ENCODE measurements around the gene LSM12. TPM values are rescaled to one million over a fixed set of nuclear protein-coding genes. Genes with fewer than 3 reads are reported as not detected.

Gene LSM12
- total RNA-seq, 8 experiments from 2014 or later: 31.4 to 74.8 (median 47.5) TPM

GRCh38 chr17:43988301-43988700, 78.2 kb downstream of the LSM12 start:
- ATAC-seq (replicated peaks in 6 of 8): no peak
- Histone ChIP-seq H3K27ac (no peak overlapping the region), H3K4me3 (no peak overlapping the region), H3K4me1 (replicated peaks in 1 of 2) (peaks cover 0 to 6% of the 10 kb centered on the region in 2 donors)
- in situ Hi-C loops (cut with MboI; ENCODE audit: low pct_unique_long_range_greater_than_20kb in 2 of 9, low sequenced_read_pairs in 9 of 9, unreplicated experiment in 9 of 9): no loop called here
- WGBS, 10 experiments: 0 to 100% (median 82%) methylated on average over 1 to 9 of the region's 9 CpGs

GRCh38 chr17:43987131-43988021, 79.1 kb downstream of the LSM12 start:
- ATAC-seq (replicated peaks in 6 of 8): no peak
- WGBS, 10 experiments: 33 to 100% (median 53%) methylated on average over 1 to 6 of the region's 12 CpGs; no CpG with 5 or more reads in 2 of the 10 experiments
- in situ Hi-C loops (cut with MboI; ENCODE audit: low pct_unique_long_range_greater_than_20kb in 2 of 9, low sequenced_read_pairs in 9 of 9, unreplicated experiment in 9 of 9): no loop called here
- H3K4me1 ChIP-seq (replicated peaks in 1 of 2): peaks cover 0 to 6% of the 10 kb centered on the region in 2 donors
- H3K27ac ChIP-seq: no peak overlapping the region
- H3K4me3 ChIP-seq: no peak overlapping the region

- no peak overlapping the region for H3K27ac ChIP-seq
- ATAC-seq (replicated peaks in 6 of 8): no peak
- H3K4me3 ChIP-seq: no peak overlapping the region
- in situ Hi-C loops (cut with MboI; ENCODE audit: low pct_unique_long_range_greater_than_20kb in 2 of 9, low sequenced_read_pairs in 9 of 9, unreplicated experiment in 9 of 9): no loop called here
- 84 to 100% (median 100%) methylated on average over 1 to 6 of the region's 7 CpGs; no CpG with 5 or more reads in 3 of the 10 experiments for whole genome bisulfite sequencing, 10 experiments
- H3K4me1 ChIP-seq (replicated peaks in 1 of 2): peaks cover 0 to 6% of the 10 kb centered on the region in 2 donors
Observed at GRCh38 chr17:43986225-43986981, 80.1 kb downstream of the LSM12 start.

- Histone ChIP-seq H3K4me1 (replicated peaks in 1 of 2) (peaks cover 0 to 6% of the 10 kb centered on the region in 2 donors), H3K4me3 (peak overlapping the region in 2 of 5 donors; percentile 34 to 42), H3K27ac (no peak overlapping the region)
- in situ Hi-C loops (cut with MboI; ENCODE audit: low pct_unique_long_range_greater_than_20kb in 2 of 9, low sequenced_read_pairs in 9 of 9, unreplicated experiment in 9 of 9): no loop called here
- ATAC-seq (replicated peaks in 6 of 8): no peak
- WGBS, 10 experiments: 51 to 100% (median 82%) methylated on average over 1 to 5 of the region's 8 CpGs; no CpG with 5 or more reads in 1 of the 10 experiments
Observed at GRCh38 chr17:43984521-43984920, 82.0 kb downstream of the LSM12 start.

Other genes with a start within 250 kb of the LSM12 start
- 10 to 100 TPM in 5 of 8 experiments, 1 to 10 TPM in 3; 1.5 to 26.7 (median 19.3) TPM for gene MPP3, start 233.5 kb downstream of the LSM12 start, total RNA-seq
- gene CD300LG, start 219.5 kb downstream of the LSM12 start, total RNA-seq: 1 to 10 TPM in 1 of 8 experiments, under 1 TPM in 5, not detected in 2; 0.11 to 1.3 (median 0.39) TPM
- gene MPP2, start 159.1 kb downstream of the LSM12 start, total RNA-seq: 10 to 100 TPM in 5 of 8 experiments, 1 to 10 TPM in 2, under 1 TPM in 1; 0.25 to 26.9 (median 18.2) TPM
- gene PPY, start 124.2 kb downstream of the LSM12 start, total RNA-seq: 1 to 10 TPM in 2 of 8 experiments, under 1 TPM in 1, not detected in 5; 0.54 to 3.5 (median 1.7) TPM
- gene PYY, start 112.7 kb downstream of the LSM12 start, total RNA-seq: 1 to 10 TPM in 1 of 8 experiments, under 1 TPM in 2, not detected in 5; 0.27 to 2.8 (median 0.47) TPM
- 1 to 10 TPM in 6 of 8 experiments, under 1 TPM in 2; 0.31 to 3.4 (median 1.4) TPM for gene NAGS, start 62.0 kb downstream of the LSM12 start, total RNA-seq
- gene TMEM101, start 51.7 kb downstream of the LSM12 start, total RNA-seq: 10 to 100 TPM; 24.5 to 49.3 (median 34.4) TPM
- 100 to 1,000 TPM in 1 of 8 experiments, 10 to 100 TPM in 7; 43.6 to 194 (median 63.4) TPM for gene G6PC3, start 4.1 kb upstream of the LSM12 start, total RNA-seq
- gene HDAC5, start 57.0 kb upstream of the LSM12 start, total RNA-seq: 10 to 100 TPM; 15.9 to 60.5 (median 41.7) TPM
- gene HROB, start 75.3 kb upstream of the LSM12 start, total RNA-seq: 1 to 10 TPM in 4 of 8 experiments, under 1 TPM in 4; 0.61 to 5.1 (median 1.1) TPM
- gene ASB16, start 104.0 kb upstream of the LSM12 start, total RNA-seq: 1 to 10 TPM in 6 of 8 experiments, under 1 TPM in 2; 0.60 to 3.4 (median 1.5) TPM
- 10 to 100 TPM; 24.0 to 41.8 (median 31.8) TPM for gene TMUB2, start 120.3 kb upstream of the LSM12 start, total RNA-seq
- 10 to 100 TPM; 32.3 to 59.2 (median 50.3) TPM for gene ATXN7L3, start 133.2 kb upstream of the LSM12 start, total RNA-seq
- 10 to 100 TPM; 34.4 to 94.0 (median 55.9) TPM for gene UBTF, start 153.0 kb upstream of the LSM12 start, total RNA-seq
- gene SLC4A1, start 201.5 kb upstream of the LSM12 start, total RNA-seq: under 1 TPM in 7 of 8 experiments, not detected in 1; 0.05 to 0.62 (median 0.10) TPM
- gene RUNDC3A, start 241.9 kb upstream of the LSM12 start, total RNA-seq: 10 to 100 TPM in 5 of 8 experiments, 1 to 10 TPM in 3; 1.8 to 84.1 (median 49.1) TPM